Psoas muscle (tissue), 8 donors: Measurements from ENCODE around the gene ZNF488. TPM values are rescaled to one million over a fixed set of nuclear protein-coding genes. Genes with fewer than 3 reads are reported as not detected.

ENCODE experiments used
- ATAC-seq, 4 donors: fragments of 200-7000 bp; cut with Tn5 transposase; one replicate each; pipeline ENCODE4 v1.9.1; 2020; ENCODE audit warnings: moderate library complexity in 3 of 4, mild to moderate bottlenecking in 2 of 4
- DNase-seq, 2 donors: peaks; one replicate each; pipeline ENCODE4 v3.0.0-alpha.2; 2020
- H3K27ac ChIP-seq: fragments of 200-600 bp; one replicate; pipeline ENCODE4 v1.8.0; 2022
- H3K27me3 ChIP-seq, 3 donors: fragments of 200-600 bp in 1 of 3; one replicate each; pipeline versions ENCODE4 v1.6.1 to v1.8.0; 2013 to 2022; ENCODE audit warnings: low read length in 2 of 3, mild to moderate bottlenecking in 2 of 3, moderate library complexity in 1 of 3; ENCODE audit not compliant: insufficient read depth in 3 of 3
- H3K36me3 ChIP-seq, 2 donors: fragments of 200-600 bp in 1 of 2; one replicate each; pipeline versions ENCODE4 v1.6.1 to v1.8.0; 2013 to 2022; ENCODE audit warnings: low read depth in 1 of 2, mild to moderate bottlenecking in 1 of 2, moderate library complexity in 1 of 2; ENCODE audit not compliant: insufficient read depth in 1 of 2
- H3K4me1 ChIP-seq: fragments of 200-600 bp; one replicate; pipeline ENCODE4 v1.8.0; 2022
- H3K4me3 ChIP-seq: fragments of 200-600 bp; one replicate; pipeline ENCODE4 v1.8.0; 2022; ENCODE audit warnings: mild to moderate bottlenecking
- H3K9me3 ChIP-seq: fragments of 200-600 bp; one replicate; pipeline ENCODE4 v1.8.0; 2022
- CTCF ChIP-seq: fragments of 200-600 bp; IDR thresholded peaks from one replicate; pipeline ENCODE4 v1.8.0; 2022; ENCODE audit warnings: antibody characterized with exemption
- WGBS, 3 donors: extraction: QIAGEN DNeasy Blood & Tissue Kit; methylation state at CpG; one replicate each; pipeline versions ENCODE4 v1.1.6 to v1.1.7; 2013; 5-methylcytosine and 5-hydroxymethylcytosine counted together
- intact Hi-C, 2 donors: fragments of 100-400 bp; cut with DNase I; formaldehyde crosslinking; loops; one replicate each; pipeline versions ENCODE4 v1.11.0 to v1.14.2; 2022
- polyA plus RNA-seq, 3 donors: library from polyadenylated mRNA; stranded (reverse); fragments of 200-250 nt; gene quantifications; one replicate each; pipeline ENCODE4 v1.2.3, GENCODE V29; 2013
- total RNA-seq, 4 donors: library from RNA; stranded (reverse); fragmentation: NEBNext Ultra II Directional in 2 of 4; extraction: Animal tissue kit (Norgen Biotek cat#: 25700) in 2 of 4; gene quantifications; one replicate each; pipeline versions ENCODE4 v1.2.1 to v1.2.4, GENCODE V29; 2021 to 2023
- donor health status: healthy with polysubstance abuse.
- donor health status: DM: no; HTN: no; CAD: no; lungs with moderate emphysema.
- donor health status: Bipolar disorder and iron deficiency.
- donor health status: healthy.
- donor health status: DM: yes; HTN: yes; CAD: no.
- donor health status: DM: no; HTN: no; CAD: no.
- donor health status: DM: no; HTN: no; CAD: no.
- donor health status: DM: yes; HTN: yes; CAD: no.

The ZNF488 gene
- total and polyA plus RNA-seq, 7 donors: 0.03 to 0.15 (median 0.07) TPM; not detected in 2

- no peak overlapping the region for H3K4me3 ChIP-seq
- H3K27ac ChIP-seq: no peak overlapping the region
- intact Hi-C loops: no loop called here
- 63 to 68% (median 67%) methylated on average over 5 of the region's 5 CpGs for WGBS, 3 donors
- ATAC-seq: peak in 3 of 4 donors; percentile 55 to 75 (median 65)
- peaks cover 0 to 3% (median 2%) of the 10 kb centered on the region in 3 donors for H3K27me3 ChIP-seq
- no peaks in the 10 kb centered on the region for H3K9me3 ChIP-seq
- peak; percentile 87 for TF ChIP-seq CTCF
- H3K4me1 ChIP-seq: no peaks in the 10 kb centered on the region
- no peaks in the 10 kb centered on the region for H3K36me3 ChIP-seq
- peak; percentile 48 to 70 for DNase-seq
Measured at GRCh38 chr10:47340608-47341170, 43.4 kb downstream of the ZNF488 start.

- 77 to 80% (median 79%) methylated on average over 15 of the region's 15 CpGs for WGBS, 3 donors
- Histone ChIP-seq H3K9me3 (no peaks in the 10 kb centered on the region), H3K27me3 (peaks cover 0 to 3% (median 2%) of the 10 kb centered on the region in 3 donors), H3K36me3 (no peaks in the 10 kb centered on the region), H3K4me1 (no peaks in the 10 kb centered on the region), H3K27ac (no peak overlapping the region), H3K4me3 (no peak overlapping the region)
- intact Hi-C loops: no loop called here
- TF ChIP-seq CTCF: no peak
- DNase-seq (peak in 1 of 2 donors; percentile 11), ATAC-seq (no peak)
Measured at GRCh38 chr10:47339759-47340607, 44.1 kb downstream of the ZNF488 start.

- ATAC-seq (no peak), DNase-seq (peak in 1 of 2 donors; percentile 41)
- no peaks in the 10 kb centered on the region for H3K9me3 ChIP-seq
- H3K27me3 ChIP-seq: peaks cover 0 to 3% (median 2%) of the 10 kb centered on the region in 3 donors
- no peaks in the 10 kb centered on the region for H3K4me1 ChIP-seq
- WGBS, 3 donors: 87 to 88% (median 87%) methylated on average over 8 of the region's 8 CpGs
- no peaks in the 10 kb centered on the region for H3K36me3 ChIP-seq
- no peak overlapping the region for H3K27ac ChIP-seq
- H3K4me3 ChIP-seq: no peak overlapping the region
- intact Hi-C loops: no loop called here
- TF ChIP-seq CTCF: no peak
Measured at GRCh38 chr10:47339186-47339735, 44.8 kb downstream of the ZNF488 start.

- TF ChIP-seq CTCF: no peak
- Histone ChIP-seq H3K4me1 (no peaks in the 10 kb centered on the region), H3K27ac (no peak overlapping the region), H3K27me3 (peaks cover 0 to 3% (median 2%) of the 10 kb centered on the region in 3 donors), H3K36me3 (no peaks in the 10 kb centered on the region), H3K4me3 (no peak overlapping the region), H3K9me3 (no peaks in the 10 kb centered on the region)
- DNase-seq (no peak), ATAC-seq (no peak)
- WGBS, 3 donors: 71 to 81% (median 73%) methylated on average over 4 of the region's 4 CpGs
- intact Hi-C loops: no loop called here
Measured at GRCh38 chr10:47337310-47337709, 46.8 kb downstream of the ZNF488 start.
